ENCODE measurements around the gene RAPGEFL1.
"Not testable (repeated sequence)": the region's sequence is repeated elsewhere in the genome, so short reads cannot be mapped to it uniquely, and the experiment has no call there.

The RAPGEFL1 gene

GRCh38 chr17:40213914-40214313 lies 36.6 kb downstream of the RAPGEFL1 start:
- not testable (repeated sequence) for DNase-seq

- no peak for DNase-seq
These were observed 40.9 kb downstream of the RAPGEFL1 start for GRCh38 chr17:40218006-40218739.

- peak; percentile 97 for DNase-seq
These were observed 41.7 kb downstream of the RAPGEFL1 start, which contains the start of gene WIPF2 for GRCh38 chr17:40218740-40219593. WIPF2 (plus strand) TSS chr17:40219304; CDS start chr17:40256460, 37,156 bp downstream.

GRCh38 chr17:40219594-40220338 lies 42.5 kb downstream of the RAPGEFL1 start:
- peak; percentile 12 for DNase-seq

- no peak for DNase-seq
These were observed 47.7 kb downstream of the RAPGEFL1 start for GRCh38 chr17:40224718-40225550.

- not testable (repeated sequence) for DNase-seq
These were observed 51.9 kb downstream of the RAPGEFL1 start for GRCh38 chr17:40229146-40229545.

GRCh38 chr17:40230670-40231069 lies 53.4 kb downstream of the RAPGEFL1 start:
- no peak for DNase-seq

- not testable (repeated sequence) for DNase-seq
These were observed 54.7 kb downstream of the RAPGEFL1 start for GRCh38 chr17:40231928-40232327.

GRCh38 chr17:40241252-40241834 lies 64.1 kb downstream of the RAPGEFL1 start:
- DNase-seq: no peak

- DNase-seq: no peak
These were observed 65.5 kb downstream of the RAPGEFL1 start for GRCh38 chr17:40242774-40243173.

- DNase-seq: no peak
These were observed 66.5 kb downstream of the RAPGEFL1 start for GRCh38 chr17:40243761-40244160.

GRCh38 chr17:40244255-40244654 lies 67.0 kb downstream of the RAPGEFL1 start:
- no peak for DNase-seq

Measured in activated gamma-delta T cell treated with Interleukin-2 at 50 U/mL for 16 hours (primary cell).